H7 (cell line): ENCODE measurements around the gene NEDD4L. TPM values are rescaled to one million over a fixed set of nuclear protein-coding genes. Genes with fewer than 3 reads are reported as not detected.
A peak's percentile ranks its signal among the peaks of the same experiment; 100 is the strongest.

ENCODE experiments used
- DNase-seq: peaks from one replicate; pipeline ENCODE4 v3.0.0; 2012
- H3K27me3 ChIP-seq: 2 replicates; pipeline ENCODE4 v1.6.0; 2011; ENCODE audit warnings: mild to moderate bottlenecking, low read length; ENCODE audit not compliant: control insufficient read depth, insufficient read depth
- H3K36me3 ChIP-seq: replicated peaks from 2 replicates; pipeline ENCODE4 v1.5.1; 2011; ENCODE audit warnings: low read length; ENCODE audit not compliant: control insufficient read depth, insufficient read depth
- H3K4me3 ChIP-seq: 2 replicates; pipeline ENCODE4 v1.5.1; 2011; ENCODE audit warnings: low read depth, mild to moderate bottlenecking, control low read depth, low read length, moderate library complexity; ENCODE audit not compliant: insufficient read depth
- total RNA-seq: library from RNA; depleted of rRNA; stranded (reverse); fragments of >200 nt; shearing (Covaris generic); gene quantifications from 2 replicates; pipeline ENCODE4 v1.2.3, GENCODE V29; 2014

NEDD4L gene
- total RNA-seq, 1 experiment from 2014 or later: 39.8 TPM

GRCh38 chr18:58224425-58224750, 180.4 kb downstream of the NEDD4L start:
- no peak overlapping the region for H3K4me3 ChIP-seq
- no peaks in the 10 kb centered on the region for H3K36me3 ChIP-seq
- H3K27me3 ChIP-seq: no peaks in the 10 kb centered on the region

GRCh38 chr18:58225101-58225500, 181.1 kb downstream of the NEDD4L start:
- Histone ChIP-seq H3K36me3 (no peaks in the 10 kb centered on the region), H3K27me3 (no peaks in the 10 kb centered on the region), H3K4me3 (no peak overlapping the region)
- DNase-seq: no peak

More at GRCh38 chr18:58224425-58224750, 180.4 kb downstream of the NEDD4L start:
- DNase-seq: no peak

- no peak for DNase-seq
- no peaks in the 10 kb centered on the region for H3K27me3 ChIP-seq
- H3K4me3 ChIP-seq: no peak overlapping the region
- no peaks in the 10 kb centered on the region for H3K36me3 ChIP-seq
Observed at GRCh38 chr18:58226429-58226828, 182.4 kb downstream of the NEDD4L start.

- H3K36me3 ChIP-seq: no peaks in the 10 kb centered on the region
- H3K27me3 ChIP-seq: no peaks in the 10 kb centered on the region
- H3K4me3 ChIP-seq: no peak overlapping the region
- no peak for DNase-seq
Observed at GRCh38 chr18:58227361-58227930, 183.4 kb downstream of the NEDD4L start.

GRCh38 chr18:58228176-58228575, 184.2 kb downstream of the NEDD4L start:
- no peak for DNase-seq
- Histone ChIP-seq H3K4me3 (no peak overlapping the region), H3K27me3 (no peaks in the 10 kb centered on the region), H3K36me3 (no peaks in the 10 kb centered on the region)

- DNase-seq: peak; percentile 37
- H3K36me3 ChIP-seq: no peaks in the 10 kb centered on the region
- H3K27me3 ChIP-seq: no peaks in the 10 kb centered on the region
- no peak overlapping the region for H3K4me3 ChIP-seq
Observed at GRCh38 chr18:58228762-58229161, 184.7 kb downstream of the NEDD4L start.

GRCh38 chr18:58229162-58229561, 185.1 kb downstream of the NEDD4L start:
- no peak for DNase-seq
- Histone ChIP-seq H3K27me3 (no peaks in the 10 kb centered on the region), H3K36me3 (no peaks in the 10 kb centered on the region), H3K4me3 (no peak overlapping the region)

- Histone ChIP-seq H3K4me3 (no peak overlapping the region), H3K36me3 (no peaks in the 10 kb centered on the region), H3K27me3 (no peaks in the 10 kb centered on the region)
- no peak for DNase-seq
Observed at GRCh38 chr18:58230438-58231179, 186.6 kb downstream of the NEDD4L start.

GRCh38 chr18:58231930-58232329, 187.9 kb downstream of the NEDD4L start:
- Histone ChIP-seq H3K27me3 (no peaks in the 10 kb centered on the region), H3K36me3 (no peaks in the 10 kb centered on the region), H3K4me3 (no peak overlapping the region)
- DNase-seq: no peak

- no peak for DNase-seq
- Histone ChIP-seq H3K36me3 (no peaks in the 10 kb centered on the region), H3K4me3 (no peak overlapping the region), H3K27me3 (no peaks in the 10 kb centered on the region)
Observed at GRCh38 chr18:58232668-58233067, 188.6 kb downstream of the NEDD4L start.

- Histone ChIP-seq H3K36me3 (no peaks in the 10 kb centered on the region), H3K27me3 (no peaks in the 10 kb centered on the region), H3K4me3 (no peak overlapping the region)
- no peak for DNase-seq
Observed at GRCh38 chr18:58234359-58234741, 190.3 kb downstream of the NEDD4L start.

GRCh38 chr18:58235001-58235436, 191.0 kb downstream of the NEDD4L start:
- Histone ChIP-seq H3K36me3 (no peaks in the 10 kb centered on the region), H3K27me3 (no peaks in the 10 kb centered on the region), H3K4me3 (no peak overlapping the region)
- no peak for DNase-seq

GRCh38 chr18:58239879-58240278, 195.9 kb downstream of the NEDD4L start:
- DNase-seq: no peak
- H3K36me3 ChIP-seq: no peaks in the 10 kb centered on the region
- H3K4me3 ChIP-seq: no peak overlapping the region
- no peaks in the 10 kb centered on the region for H3K27me3 ChIP-seq

GRCh38 chr18:58241026-58241679, 197.1 kb downstream of the NEDD4L start:
- Histone ChIP-seq H3K36me3 (no peaks in the 10 kb centered on the region), H3K27me3 (no peaks in the 10 kb centered on the region), H3K4me3 (no peak overlapping the region)
- no peak for DNase-seq

GRCh38 chr18:58241877-58242276, 197.9 kb downstream of the NEDD4L start:
- no peak for DNase-seq
- Histone ChIP-seq H3K4me3 (no peak overlapping the region), H3K36me3 (no peaks in the 10 kb centered on the region), H3K27me3 (no peaks in the 10 kb centered on the region)
